ENCODE measurements around the gene PVALEF.

PVALEF gene

GRCh38 chr17:81182596-81182995, 17.3 kb downstream of the PVALEF start:
- DNase-seq (ENCODE audit: low spot score), result no peak

- no peak for DNase-seq (ENCODE audit: low spot score)
Observed at GRCh38 chr17:81183316-81183715, 18.0 kb downstream of the PVALEF start.

- no peak for DNase-seq (ENCODE audit: low spot score)
Observed at GRCh38 chr17:81183807-81184206, 18.5 kb downstream of the PVALEF start.

- no peak for DNase-seq (ENCODE audit: low spot score)
Observed at GRCh38 chr17:81184555-81184954, 19.2 kb downstream of the PVALEF start.

GRCh38 chr17:81186203-81186602, 20.9 kb downstream of the PVALEF start:
- DNase-seq (ENCODE audit: low spot score), result no peak

GRCh38 chr17:81187120-81187519, 21.8 kb downstream of the PVALEF start:
- no peak for DNase-seq (ENCODE audit: low spot score)

GRCh38 chr17:81187586-81188490, 22.5 kb downstream of the PVALEF start:
- DNase-seq (ENCODE audit: low spot score), result no peak

GRCh38 chr17:81188491-81188840, 23.2 kb downstream of the PVALEF start:
- DNase-seq (ENCODE audit: low spot score), result no peak

- DNase-seq (ENCODE audit: low spot score), result no peak
Observed at GRCh38 chr17:81189016-81189415, 23.7 kb downstream of the PVALEF start.

GRCh38 chr17:81189670-81190530, 24.6 kb downstream of the PVALEF start:
- peak; percentile 21 for DNase-seq (ENCODE audit: low spot score)

GRCh38 chr17:81190591-81190990, 25.3 kb downstream of the PVALEF start:
- DNase-seq (ENCODE audit: low spot score), result no peak

- no peak for DNase-seq (ENCODE audit: low spot score)
Observed at GRCh38 chr17:81191116-81191515, 25.8 kb downstream of the PVALEF start.

- no peak for DNase-seq (ENCODE audit: low spot score)
Observed at GRCh38 chr17:81191646-81192045, 26.3 kb downstream of the PVALEF start.

GRCh38 chr17:81192386-81193050, 27.2 kb downstream of the PVALEF start:
- no peak for DNase-seq (ENCODE audit: low spot score)

- DNase-seq (ENCODE audit: low spot score), result no peak
Observed at GRCh38 chr17:81193051-81193410, 27.7 kb downstream of the PVALEF start.

GRCh38 chr17:81193470-81194224, 28.3 kb downstream of the PVALEF start:
- DNase-seq (ENCODE audit: low spot score), result no peak

- no peak for DNase-seq (ENCODE audit: low spot score)
Observed at GRCh38 chr17:81194225-81194760, 29.0 kb downstream of the PVALEF start.

- no peak for DNase-seq (ENCODE audit: low spot score)
Observed at GRCh38 chr17:81194941-81195901, 29.9 kb downstream of the PVALEF start.

GRCh38 chr17:81195941-81196495, 30.7 kb downstream of the PVALEF start:
- no peak for DNase-seq (ENCODE audit: low spot score)
